HCT116 (cell line): ENCODE data around the gene PACRG. TPM values are rescaled to one million over a fixed set of nuclear protein-coding genes. Genes with fewer than 3 reads are reported as not detected.

Experiments used
- ATAC-seq: fragments of 200-7000 bp; cut with Tn5 transposase; 2 replicates; pipeline ENCODE4 v1.9.1; 2020; ENCODE audit warnings: mild to moderate bottlenecking, moderate library complexity
- BruUV-seq: library from RNA; stranded (reverse); fragments of 400-500 nt; replicated peaks from 2 replicates; lab custom pipeline; 2021; lab: Mats Ljungman, UMichigan
- CTCF ChIA-PET: fragments of 300-600 bp; sonication (Branson Sonifier 250); formaldehyde crosslinking; loops from one replicate; lab custom pipeline; 2021; ENCODE audit warnings: antibody characterized with exemption; lab: Charles Lee
- POLR2A ChIA-PET: fragments of 300-600, 350-600 bp; sonication (Branson Sonifier 250); formaldehyde crosslinking; loops from one replicate; lab custom pipeline; 2021; ENCODE audit warnings: antibody characterized with exemption; lab: Charles Lee
- RAD21 ChIA-PET, 2 experiments: fragments of 300-600 bp; sonication (Branson Sonifier 250); formaldehyde crosslinking; loops; one replicate each; lab custom pipeline; 2023; ENCODE audit warnings: low total read pairs in 2 of 2; ENCODE audit not compliant: uncharacterized antibody in 2 of 2, unreplicated experiment in 2 of 2, low non-redundant PET in 1 of 2; lab: Charles Lee
- DNase-seq: peaks from one replicate; pipeline ENCODE4 v3.0.0-alpha.2; 2010; ENCODE audit warnings: low read depth, low spot score
- H2AFZ ChIP-seq: fragments of 200-600 bp; shearing (Covaris generic), sonication (generic); 2 replicates; pipeline ENCODE4 v1.6.1; 2017; ENCODE audit warnings: low read depth, mixed run types, mixed read lengths, antibody characterized with exemption, low read length; ENCODE audit not compliant: poor library complexity, severe bottlenecking
- H3K27ac ChIP-seq: 2 replicates; pipeline ENCODE4 v1.5.1; 2012; ENCODE audit warnings: low read depth, low read length
- H3K27me3 ChIP-seq: fragments of 200-600 bp; sonication (generic); 2 replicates; pipeline ENCODE4 v1.6.1; 2016; ENCODE audit warnings: mixed run types, low read length, mixed read lengths; ENCODE audit not compliant: insufficient read depth
- H3K36me3 ChIP-seq, 2 experiments: fragments of 200-500 bp in 1 of 2; fragments of 200-600 bp in 1 of 2; sonication (Bioruptor generic) in 1 of 2; sonication (generic) in 1 of 2; 2 replicates each; pipeline versions ENCODE4 v1.5.1 to v1.6.1; 2014 to 2016; ENCODE audit warnings: low read length in 2 of 2, inconsistent platforms in 1 of 2, mixed read lengths in 1 of 2, mixed run types in 1 of 2; ENCODE audit not compliant: insufficient read depth in 2 of 2, control insufficient read depth in 1 of 2
- H3K4me1 ChIP-seq, 2 experiments: fragments of 200-600 bp in 1 of 2; sonication (generic) in 1 of 2; 2 replicates each; pipeline versions ENCODE4 v1.5.1 to v1.6.1; 2012 to 2017; ENCODE audit warnings: low read length in 2 of 2, inconsistent platforms in 1 of 2, mild to moderate bottlenecking in 1 of 2, mixed read lengths in 1 of 2, mixed run types in 1 of 2, moderate library complexity in 1 of 2; ENCODE audit not compliant: insufficient read depth in 2 of 2, control insufficient read depth in 1 of 2
- H3K4me2 ChIP-seq: fragments of 200-600 bp; sonication (generic); 2 replicates; pipeline ENCODE4 v1.6.1; 2017; ENCODE audit warnings: mixed run types, low read length, mixed read lengths
- H3K4me3 ChIP-seq, 2 experiments: fragments of 200-600 bp in 1 of 2; sonication (generic) in 1 of 2; replicated peaks in 1 of 2; 2 replicates each; pipeline ENCODE4 v1.5.1; 2011 to 2016; ENCODE audit warnings: low read length in 2 of 2, control low read depth in 1 of 2, low read depth in 1 of 2, mild to moderate bottlenecking in 1 of 2, mixed read lengths in 1 of 2, mixed run types in 1 of 2
- H3K79me2 ChIP-seq: fragments of 200-600 bp; sonication (generic); 2 replicates; pipeline ENCODE4 v1.6.1; 2017; ENCODE audit warnings: mild to moderate bottlenecking, mixed run types, low read length, moderate library complexity, mixed read lengths; ENCODE audit not compliant: insufficient read depth
- H3K9ac ChIP-seq: fragments of 200-600 bp; sonication (generic); 2 replicates; pipeline ENCODE4 v1.6.1; 2016; ENCODE audit warnings: low read length, mixed read lengths
- H3K9me2 ChIP-seq: fragments of 200-600 bp; sonication (generic), shearing (Covaris generic); 2 replicates; pipeline ENCODE4 v1.6.1; 2017; ENCODE audit warnings: mixed run types, mild to moderate bottlenecking, moderate library complexity; ENCODE audit not compliant: insufficient read depth
- H3K9me3 ChIP-seq, 2 experiments: fragments of 200-500 bp in 1 of 2; fragments of 200-600 bp in 1 of 2; sonication (Bioruptor generic) in 1 of 2; sonication (generic) in 1 of 2; 2 replicates each; pipeline ENCODE4 v1.6.1; 2014 to 2017; ENCODE audit warnings: low read length in 2 of 2, mixed read lengths in 2 of 2, inconsistent platforms in 1 of 2, low read depth in 1 of 2, mild to moderate bottlenecking in 1 of 2, mixed run types in 1 of 2, moderate library complexity in 1 of 2; ENCODE audit not compliant: control insufficient read depth in 1 of 2, insufficient read depth in 1 of 2
- H4K20me1 ChIP-seq: fragments of 200-600 bp; sonication (generic), shearing (Covaris generic); 2 replicates; pipeline ENCODE4 v1.6.1; 2017; ENCODE audit warnings: mixed run types, mild to moderate bottlenecking, moderate library complexity; ENCODE audit not compliant: insufficient read depth
- CBX3 ChIP-seq: IDR thresholded peaks from 2 replicates; pipeline ENCODE4 v1.6.1; 2012; ENCODE audit warnings: low read depth
- EGR1 ChIP-seq: IDR thresholded peaks from 2 replicates; pipeline ENCODE4 v1.6.1; 2012; ENCODE audit warnings: low read depth
- ELF1 ChIP-seq: IDR thresholded peaks from 2 replicates; pipeline ENCODE4 v1.6.1; 2012; ENCODE audit warnings: low read depth, borderline replicate concordance
- MAX ChIP-seq: IDR thresholded peaks from 2 replicates; pipeline ENCODE4 v1.6.1; 2012
- POLR2A ChIP-seq: IDR thresholded peaks from 2 replicates; pipeline ENCODE4 v1.7.0; 2011; ENCODE audit warnings: borderline replicate concordance; ENCODE audit not compliant: insufficient read depth, insufficient read length; ENCODE audit errors: extremely low read depth
- POLR2AphosphoS5 ChIP-seq: IDR thresholded peaks from 2 replicates; pipeline ENCODE4 v1.6.1; 2011; ENCODE audit warnings: mild to moderate bottlenecking, low read depth, low read length, moderate library complexity
- RAD21 ChIP-seq: IDR thresholded peaks from 2 replicates; pipeline ENCODE4 v1.6.1; 2012; ENCODE audit warnings: low read depth, mild to moderate bottlenecking
- TCF7L2 ChIP-seq: IDR thresholded peaks from 2 replicates; pipeline ENCODE4 v1.7.0; 2011; ENCODE audit warnings: borderline replicate concordance, inconsistent platforms; ENCODE audit not compliant: insufficient read depth, insufficient read length; ENCODE audit errors: extremely low read depth
- ZBTB33 ChIP-seq: IDR thresholded peaks from 2 replicates; pipeline ENCODE4 v1.6.1; 2011; ENCODE audit warnings: mild to moderate bottlenecking, low read length, moderate library complexity; ENCODE audit not compliant: insufficient replicate concordance; ENCODE audit errors: extremely low read depth
- ZFX ChIP-seq: fragments of 450-650 bp; IDR thresholded peaks from 2 replicates; pipeline ENCODE4 v1.6.1; 2017
- ZNF274 ChIP-seq: fragments of 200-500 bp; sonication (Bioruptor generic); IDR thresholded peaks from 2 replicates; pipeline ENCODE4 v1.6.1; 2014; ENCODE audit warnings: mild to moderate bottlenecking, low read depth, low read length, inconsistent platforms
- intact Hi-C: fragments of 100-400 bp; cut with micrococcal nuclease; formaldehyde crosslinking; loops from 2 replicates; pipeline ENCODE4 v1.10.0; 2022
- total RNA-seq: library from RNA; stranded (reverse); gene quantifications from one replicate; pipeline ENCODE4 v1.2.1, GENCODE V29; 2021; ENCODE audit not compliant: unreplicated experiment
- TF ChIP-seq, protein P1 (sequence below): IDR thresholded peaks from 2 replicates; pipeline ENCODE4 v1.6.1; 2012; ENCODE audit warnings: low read depth
- TF ChIP-seq, protein P2 (sequence below): IDR thresholded peaks from 2 replicates; pipeline ENCODE4 v1.6.1; 2012

Gene PACRG
- total RNA-seq, 1 experiment from 2014 or later, result 0.71 TPM

DNA sequence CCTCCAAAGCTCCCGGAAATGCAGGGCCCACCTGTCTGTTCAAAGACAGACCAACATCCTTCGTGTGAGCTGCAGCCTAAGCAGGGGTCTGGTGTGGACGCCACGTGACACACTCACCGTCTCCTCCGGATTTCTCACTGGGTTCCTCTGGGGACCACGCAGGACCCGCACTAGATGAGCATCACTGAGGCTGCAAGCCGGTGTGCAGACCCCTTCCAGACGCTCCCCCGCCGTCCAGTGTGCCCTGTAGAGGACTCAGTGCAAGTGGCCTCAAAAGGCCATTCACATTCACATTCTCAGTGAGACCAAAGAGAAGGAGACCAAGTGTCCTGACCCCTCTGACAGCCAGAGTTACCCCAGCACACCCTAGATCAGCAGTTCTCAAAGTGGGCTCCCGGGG is 595.5 kb downstream of the PACRG start:
- no peak overlapping the region for H3K4me3 ChIP-seq
- BruUV-seq, result no TSS peak
- no peaks in the 10 kb centered on the region for H3K36me3 ChIP-seq
- intact Hi-C loops, result no loop called here
- H3K27me3 ChIP-seq, result no peaks in the 10 kb centered on the region
- no peak overlapping the region for H3K9ac ChIP-seq
- H3K4me2 ChIP-seq, result no peak overlapping the region
- ChIA-PET CTCF (no interaction called here), RAD21 (no interaction called here), POLR2A (no interaction called here)
- H2AFZ ChIP-seq, result no peak overlapping the region
- H3K9me2 ChIP-seq, result no peaks in the 10 kb centered on the region
- H3K4me1 ChIP-seq, result no peaks in the 10 kb centered on the region
- H3K9me3 ChIP-seq, result no peaks in the 10 kb centered on the region; a peak in 2 of 4 replicates
- DNase-seq (no peak), ATAC-seq (no peak)
- no peaks in the 10 kb centered on the region for H4K20me1 ChIP-seq
- no peaks in the 10 kb centered on the region for H3K79me2 ChIP-seq
- TF ChIP-seq POLR2AphosphoS5 (no peak), MAX (no peak), ZFX (no peak), EGR1 (no peak), TCF7L2 (no peak), CBX3 (no peak), RAD21 (no peak), POLR2A (no peak), ELF1 (no peak), ZBTB33 (no peak), ZNF274 (no peak)
- TF ChIP-seq, protein P1, sequence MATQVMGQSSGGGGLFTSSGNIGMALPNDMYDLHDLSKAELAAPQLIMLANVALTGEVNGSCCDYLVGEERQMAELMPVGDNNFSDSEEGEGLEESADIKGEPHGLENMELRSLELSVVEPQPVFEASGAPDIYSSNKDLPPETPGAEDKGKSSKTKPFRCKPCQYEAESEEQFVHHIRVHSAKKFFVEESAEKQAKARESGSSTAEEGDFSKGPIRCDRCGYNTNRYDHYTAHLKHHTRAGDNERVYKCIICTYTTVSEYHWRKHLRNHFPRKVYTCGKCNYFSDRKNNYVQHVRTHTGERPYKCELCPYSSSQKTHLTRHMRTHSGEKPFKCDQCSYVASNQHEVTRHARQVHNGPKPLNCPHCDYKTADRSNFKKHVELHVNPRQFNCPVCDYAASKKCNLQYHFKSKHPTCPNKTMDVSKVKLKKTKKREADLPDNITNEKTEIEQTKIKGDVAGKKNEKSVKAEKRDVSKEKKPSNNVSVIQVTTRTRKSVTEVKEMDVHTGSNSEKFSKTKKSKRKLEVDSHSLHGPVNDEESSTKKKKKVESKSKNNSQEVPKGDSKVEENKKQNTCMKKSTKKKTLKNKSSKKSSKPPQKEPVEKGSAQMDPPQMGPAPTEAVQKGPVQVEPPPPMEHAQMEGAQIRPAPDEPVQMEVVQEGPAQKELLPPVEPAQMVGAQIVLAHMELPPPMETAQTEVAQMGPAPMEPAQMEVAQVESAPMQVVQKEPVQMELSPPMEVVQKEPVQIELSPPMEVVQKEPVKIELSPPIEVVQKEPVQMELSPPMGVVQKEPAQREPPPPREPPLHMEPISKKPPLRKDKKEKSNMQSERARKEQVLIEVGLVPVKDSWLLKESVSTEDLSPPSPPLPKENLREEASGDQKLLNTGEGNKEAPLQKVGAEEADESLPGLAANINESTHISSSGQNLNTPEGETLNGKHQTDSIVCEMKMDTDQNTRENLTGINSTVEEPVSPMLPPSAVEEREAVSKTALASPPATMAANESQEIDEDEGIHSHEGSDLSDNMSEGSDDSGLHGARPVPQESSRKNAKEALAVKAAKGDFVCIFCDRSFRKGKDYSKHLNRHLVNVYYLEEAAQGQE, result no peak
- TF ChIP-seq, protein P2, sequence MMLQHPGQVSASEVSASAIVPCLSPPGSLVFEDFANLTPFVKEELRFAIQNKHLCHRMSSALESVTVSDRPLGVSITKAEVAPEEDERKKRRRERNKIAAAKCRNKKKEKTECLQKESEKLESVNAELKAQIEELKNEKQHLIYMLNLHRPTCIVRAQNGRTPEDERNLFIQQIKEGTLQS, result no peak
- H3K27ac ChIP-seq, result no peak overlapping the region
